SK-N-SH (cell line): ENCODE results near the gene TSPAN32.

ENCODE experiments used
- CHD2 ChIP-seq: fragments of 150-350 bp; IDR thresholded peaks from 2 replicates; pipeline ENCODE4 v1.6.1; 2018; ENCODE audit warnings: low read length; ENCODE audit not compliant: partially characterized antibody
- CTCF ChIP-seq: fragments of 200-600 bp; sonication (generic); IDR thresholded peaks from 2 replicates; pipeline ENCODE4 v1.6.1; 2017; ENCODE audit warnings: antibody characterized with exemption, mild to moderate bottlenecking, moderate library complexity
- EZH2phosphoT487 ChIP-seq: fragments of 200-600 bp; sonication (generic); IDR thresholded peaks from 2 replicates; pipeline ENCODE4 v1.6.1; 2017; ENCODE audit warnings: low read depth, mixed run types, mild to moderate bottlenecking, antibody characterized with exemption, moderate library complexity, borderline replicate concordance
- GABPA ChIP-seq: IDR thresholded peaks from 2 replicates; pipeline ENCODE4 v1.4.0; 2012; ENCODE audit warnings: low read depth, mild to moderate bottlenecking
- GATA2 ChIP-seq: sonication (generic); formaldehyde crosslinking; IDR thresholded peaks from 2 replicates; pipeline ENCODE4 v1.5.0; 2020; ENCODE audit warnings: mild to moderate bottlenecking, missing genetic modification reagents
- NFIC ChIP-seq: IDR thresholded peaks from 2 replicates; pipeline ENCODE4 v1.4.0; 2012; ENCODE audit warnings: borderline replicate concordance
- NRF1 ChIP-seq: IDR thresholded peaks from 2 replicates; pipeline ENCODE4 v1.6.1; 2012; ENCODE audit warnings: low read depth, mild to moderate bottlenecking, low read length
- PBX3 ChIP-seq: IDR thresholded peaks from 2 replicates; pipeline ENCODE4; 2012
- RAD21 ChIP-seq: IDR thresholded peaks from 2 replicates; pipeline ENCODE4 v1.6.1; 2012; ENCODE audit warnings: mild to moderate bottlenecking, low read length
- RFX5 ChIP-seq: IDR thresholded peaks from 2 replicates; pipeline ENCODE4 v1.6.1; 2012; ENCODE audit warnings: mild to moderate bottlenecking, improper control_type of control experiment, low read length
- SMC3 ChIP-seq: IDR thresholded peaks from 2 replicates; pipeline ENCODE4 v1.6.1; 2012; ENCODE audit warnings: low read depth, low read length, improper control_type of control experiment
- TAF1 ChIP-seq: IDR thresholded peaks from 2 replicates; pipeline ENCODE4 v1.6.1; 2012; ENCODE audit warnings: low read depth, mild to moderate bottlenecking, low read length, moderate library complexity, borderline replicate concordance
- USF2 ChIP-seq: fragments of 150-350 bp; IDR thresholded peaks from 2 replicates; pipeline ENCODE4 v1.6.1; 2017; ENCODE audit warnings: antibody characterized with exemption, low read length, low read depth, borderline replicate concordance

- TF ChIP-seq SMC3 (no peak), EZH2phosphoT487 (no peak), GATA2 (CRISPR knock-in tag) (no peak), GABPA (no peak), NFIC (no peak), RFX5 (no peak), CTCF (no peak), USF2 (no peak), CHD2 (no peak), RAD21 (no peak), NRF1 (no peak), TAF1 (no peak), PBX3 (no peak)
Measured at GRCh38 chr11:2367266-2368160, 65.7 kb downstream of the TSPAN32 start.
